Epithelial cell of prostate (primary cell): ENCODE measurements around the gene ATP6V1G1.
"Not testable (repeated sequence)": the region's sequence is repeated elsewhere in the genome, so short reads cannot be mapped to it uniquely, and the experiment has no call there.

Source experiments
- DNase-seq: peaks from one replicate; pipeline ENCODE4 v3.0.0-alpha.2; 2011; ENCODE audit warnings: low read depth, low spot score
- H3K27ac ChIP-seq: fragments of 450-650 bp; 2 replicates; pipeline ENCODE4 v1.5.1; 2017; ENCODE audit warnings: mild to moderate bottlenecking

The ATP6V1G1 gene

DNA sequence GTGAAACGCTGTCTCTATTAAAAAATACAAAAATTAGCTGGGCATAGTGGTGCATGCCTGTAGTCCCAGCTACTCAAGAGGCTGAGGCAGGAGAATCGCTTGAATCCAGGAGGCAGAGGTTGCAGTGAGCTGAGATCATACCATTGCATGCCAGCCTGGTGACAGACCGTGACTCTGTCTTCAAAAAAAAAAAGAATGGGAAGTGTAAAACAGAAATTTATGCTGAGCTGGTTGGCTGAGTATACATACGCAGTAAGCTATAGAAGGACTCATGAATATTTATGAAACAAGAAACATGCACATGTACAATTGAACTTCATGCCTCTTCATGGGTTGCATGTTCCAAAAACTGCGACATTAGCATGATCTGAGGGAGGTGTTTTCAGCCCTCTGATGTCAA, 10.8 kb upstream of the ATP6V1G1 start:
- not testable (repeated sequence) for H3K27ac ChIP-seq, DNase-seq

GRCh38 chr9:114578134-114578533, 9.4 kb upstream of the ATP6V1G1 start:
- not testable (repeated sequence) for H3K27ac ChIP-seq, DNase-seq

GRCh38 chr9:114580609-114581193, 6.9 kb upstream of the ATP6V1G1 start:
- H3K27ac ChIP-seq: no peak overlapping the region
- peak; percentile 45 for DNase-seq

DNA sequence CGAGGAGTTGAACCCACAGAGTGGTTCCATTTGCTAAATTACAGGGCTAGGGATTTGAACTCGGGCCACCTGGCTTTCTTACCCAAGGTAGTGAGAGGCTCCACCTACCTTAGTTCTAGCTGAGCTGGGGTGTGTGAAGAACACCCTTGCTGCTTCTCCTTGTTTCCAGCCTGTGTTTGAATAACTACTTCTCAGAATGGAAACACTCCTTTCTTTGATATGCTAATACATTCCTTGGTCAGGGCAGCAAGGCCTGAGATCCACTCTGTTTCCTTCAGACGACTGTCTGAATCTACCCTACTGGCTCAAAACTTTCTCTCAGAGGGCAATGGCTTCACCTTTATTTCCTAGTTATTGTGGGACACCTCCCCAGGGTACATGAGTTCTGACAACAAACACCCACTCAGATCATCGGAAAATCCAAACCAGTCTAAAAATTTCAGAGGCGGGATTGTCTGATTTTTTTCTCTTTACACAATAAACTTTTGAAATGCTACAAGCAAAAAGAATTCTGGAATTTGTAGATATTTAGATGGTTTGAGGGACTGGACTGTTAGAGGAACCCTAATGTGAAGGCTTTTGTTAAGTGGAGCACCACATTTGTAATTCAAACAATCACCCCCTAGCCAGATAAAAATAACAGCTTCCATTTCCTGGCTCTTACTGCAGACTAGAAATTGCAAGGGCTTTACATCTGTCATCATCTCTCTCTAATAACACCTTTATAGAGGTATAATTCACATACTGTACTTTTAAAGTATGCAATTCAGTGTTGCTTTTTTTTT, 4.0 kb upstream of the ATP6V1G1 start:
- H3K27ac ChIP-seq: no peak overlapping the region
- DNase-seq: no peak

DNA sequence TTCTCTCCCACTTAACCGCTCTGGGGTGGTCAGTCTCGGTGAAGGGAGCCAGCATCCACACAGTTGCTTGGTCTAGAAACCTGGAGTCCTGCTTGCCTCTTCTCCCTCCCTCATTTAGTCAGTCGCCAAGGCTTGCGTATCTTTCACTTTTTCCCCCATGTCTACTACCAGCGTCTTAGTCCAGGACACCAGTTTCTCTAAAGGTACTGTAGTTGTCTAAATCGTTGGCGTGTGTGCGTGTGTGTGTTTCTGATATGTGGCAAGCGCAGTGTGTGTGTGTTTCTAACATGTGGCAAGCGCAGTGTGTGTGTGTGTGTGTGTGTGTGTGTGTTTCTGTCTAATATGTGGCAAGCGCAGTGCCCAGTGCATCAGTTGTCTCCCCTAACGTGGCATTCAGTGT, 641 bp downstream of the ATP6V1G1 start:
- DNase-seq: no peak
- peak overlapping the region; percentile 84 for H3K27ac ChIP-seq

- peak overlapping the region; percentile 84 for H3K27ac ChIP-seq
- DNase-seq: no peak
Measured at GRCh38 chr9:114588651-114589526, 1.3 kb downstream of the ATP6V1G1 start.

- no peak for DNase-seq
- peak overlapping the region; percentile 84 for H3K27ac ChIP-seq
Measured at GRCh38 chr9:114590328-114590727, 2.8 kb downstream of the ATP6V1G1 start.

DNA sequence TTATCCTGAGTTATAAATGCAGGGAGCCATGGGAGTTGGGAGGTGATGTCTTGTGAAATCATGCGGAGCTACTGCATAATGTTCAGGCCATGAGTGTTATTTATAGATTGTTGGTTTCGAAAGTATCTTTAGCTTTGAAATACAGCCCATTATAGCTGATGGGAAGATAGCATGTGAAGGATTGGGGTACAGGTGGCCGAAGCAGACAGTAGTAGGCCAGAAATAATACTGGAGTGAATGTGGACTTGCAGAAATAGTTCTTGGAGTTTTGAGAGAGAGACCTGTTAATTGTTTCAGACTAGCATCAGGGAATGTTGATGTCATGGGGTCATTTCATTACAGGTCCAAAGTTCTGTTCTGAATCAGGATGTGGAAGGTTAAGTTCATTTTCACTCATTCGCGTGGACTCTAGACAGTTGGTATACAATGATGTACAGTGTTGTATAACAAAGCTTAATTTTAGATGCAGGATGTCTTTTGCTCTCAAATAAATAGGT, 3.8 kb downstream of the ATP6V1G1 start:
- peak overlapping the region; percentile 84 for H3K27ac ChIP-seq
- DNase-seq: no peak

- peak overlapping the region; percentile 84 for H3K27ac ChIP-seq
- no peak for DNase-seq
Measured at GRCh38 chr9:114591849-114592248, 4.3 kb downstream of the ATP6V1G1 start.

DNA sequence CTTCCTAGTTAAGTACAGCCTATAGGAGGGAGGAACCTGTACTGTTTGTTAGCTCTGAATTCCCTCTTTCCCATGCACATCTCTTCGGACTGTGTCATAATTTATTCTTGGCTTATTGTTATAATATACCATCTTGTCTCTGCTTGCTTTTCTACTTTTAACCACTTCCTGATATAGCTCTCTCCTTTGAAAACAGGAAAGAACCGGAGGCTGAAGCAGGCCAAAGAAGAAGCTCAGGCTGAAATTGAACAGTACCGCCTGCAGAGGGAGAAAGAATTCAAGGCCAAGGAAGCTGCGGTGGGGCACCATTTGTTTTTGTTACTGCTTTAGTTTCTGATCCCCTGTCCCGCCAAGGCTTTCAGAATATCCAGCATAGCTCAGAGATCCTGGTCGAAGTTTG, 4.8 kb downstream of the ATP6V1G1 start:
- peak; percentile 78 for DNase-seq
- peak overlapping the region; percentile 84 for H3K27ac ChIP-seq

GRCh38 chr9:114594136-114594535, 6.6 kb downstream of the ATP6V1G1 start:
- DNase-seq: no peak
- no peak overlapping the region for H3K27ac ChIP-seq

GRCh38 chr9:114600502-114601248, 13.1 kb downstream of the ATP6V1G1 start:
- not testable (repeated sequence) for H3K27ac ChIP-seq, DNase-seq

DNA sequence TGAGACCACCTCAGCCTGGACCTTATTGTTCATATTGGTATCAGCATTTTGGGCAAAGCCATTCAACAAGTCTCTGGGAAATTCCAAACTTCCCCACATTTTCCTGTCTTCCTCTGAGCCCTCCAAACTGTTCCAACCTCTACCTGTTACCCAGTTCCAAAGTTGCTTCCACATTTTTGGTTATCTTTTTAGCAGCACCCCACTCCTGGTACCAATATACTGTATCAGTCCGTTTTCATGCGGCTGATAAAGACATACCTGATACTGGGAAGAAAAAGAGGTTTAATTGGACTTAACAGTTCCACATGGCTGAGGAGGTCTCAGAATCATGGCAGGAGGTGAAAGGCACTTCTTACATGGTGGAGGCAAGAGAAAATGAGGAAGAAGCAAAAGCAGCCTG, 14.2 kb downstream of the ATP6V1G1 start:
- DNase-seq, H3K27ac ChIP-seq: not testable (repeated sequence)

DNA sequence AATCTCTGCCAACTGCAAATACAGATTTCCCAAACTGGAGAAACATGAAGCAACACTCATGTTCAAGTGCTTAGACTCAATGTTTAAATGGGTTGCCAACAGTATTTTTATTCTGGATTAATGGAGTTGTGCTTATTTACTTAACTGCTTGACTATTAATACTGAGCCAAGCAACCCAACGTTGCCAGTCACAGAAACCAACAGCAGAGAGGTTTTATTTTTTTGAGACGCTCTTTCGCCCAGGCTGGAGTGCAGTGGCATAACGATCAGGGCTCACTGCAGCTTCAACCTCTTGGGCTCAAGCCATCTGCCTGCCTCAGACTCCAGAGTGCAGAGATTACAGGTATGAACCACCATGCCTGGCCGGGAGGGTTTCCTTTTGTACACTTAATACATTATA, 15.1 kb downstream of the ATP6V1G1 start:
- no peak for DNase-seq
- H3K27ac ChIP-seq: peak overlapping the region; percentile 32

GRCh38 chr9:114603248-114603647, 15.7 kb downstream of the ATP6V1G1 start:
- peak overlapping the region; percentile 32 for H3K27ac ChIP-seq
- no peak for DNase-seq

GRCh38 chr9:114604989-114605388, 17.4 kb downstream of the ATP6V1G1 start:
- DNase-seq: no peak
- no peak overlapping the region for H3K27ac ChIP-seq

GRCh38 chr9:114606068-114606467, 18.5 kb downstream of the ATP6V1G1 start:
- DNase-seq: no peak
- no peak overlapping the region for H3K27ac ChIP-seq

DNA sequence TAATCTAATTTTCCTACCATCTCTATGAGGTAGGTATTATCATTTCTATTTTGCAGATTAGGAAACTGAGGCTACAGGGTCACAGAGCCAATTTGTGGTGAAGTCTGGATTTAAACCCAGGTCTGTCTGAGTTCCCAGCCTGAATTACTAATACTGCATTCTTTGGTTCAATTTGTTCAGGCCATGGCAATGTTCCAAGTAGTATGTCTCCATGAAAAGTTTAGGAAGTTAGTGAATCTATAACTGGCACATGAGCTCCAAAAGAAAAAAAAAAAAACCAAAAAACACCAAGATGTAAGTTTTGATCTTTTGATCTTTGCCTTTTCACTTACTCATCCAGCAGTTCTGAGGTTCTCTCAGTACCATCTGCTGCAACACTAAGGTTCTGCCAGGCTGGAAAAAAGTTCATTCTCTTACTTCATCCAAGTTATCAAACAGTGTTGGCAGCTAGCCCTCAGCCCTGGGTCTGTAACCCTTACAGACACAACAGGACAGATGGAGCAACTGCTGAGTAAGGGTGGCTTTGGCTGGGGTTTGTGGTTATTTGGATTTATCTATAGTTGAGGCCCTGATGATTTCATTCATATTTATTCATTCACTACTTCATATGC, 19.1 kb downstream of the ATP6V1G1 start:
- no peak overlapping the region for H3K27ac ChIP-seq
- no peak for DNase-seq

DNA sequence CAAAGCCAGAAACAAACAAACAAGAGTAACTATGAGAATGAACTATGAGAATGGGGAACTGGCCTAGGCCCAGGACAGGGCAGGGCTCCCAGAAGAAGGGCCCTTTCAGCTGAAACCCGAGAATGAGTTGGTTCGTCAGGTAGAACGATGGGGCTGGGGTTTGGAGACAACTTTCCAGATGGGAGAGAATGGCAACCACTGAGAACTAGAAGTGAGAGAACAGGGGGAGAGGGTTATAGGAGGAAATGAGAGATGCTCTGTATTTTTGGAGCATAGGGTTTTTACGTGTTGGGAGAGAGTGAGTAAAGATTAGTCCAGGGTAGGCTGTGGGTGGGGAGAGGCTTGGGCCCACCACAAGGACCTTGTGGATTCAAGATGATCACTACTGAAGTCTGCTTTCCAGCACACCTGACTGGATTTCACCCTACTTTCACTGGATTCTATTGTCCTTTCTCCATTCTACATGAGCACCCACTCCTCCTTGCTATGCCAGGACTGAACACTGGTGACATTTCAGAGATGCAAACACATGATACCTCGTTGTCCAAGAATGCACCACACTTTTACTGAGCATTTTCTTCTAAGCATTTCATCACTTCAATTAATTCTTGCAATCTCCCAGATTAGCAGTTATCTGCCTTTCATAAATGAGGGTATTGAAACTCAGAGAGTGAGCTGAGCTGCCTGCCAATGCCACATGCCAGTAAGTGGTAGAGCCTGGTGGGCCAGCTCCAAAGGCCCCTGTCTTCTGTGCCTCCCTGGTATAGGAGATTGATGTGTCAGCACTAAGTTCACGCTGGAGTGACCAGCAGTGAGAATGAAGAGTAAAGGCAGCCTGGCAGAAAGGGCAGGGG, 20.3 kb downstream of the ATP6V1G1 start:
- H3K27ac ChIP-seq: no peak overlapping the region
- no peak for DNase-seq
